Karpas-422 (cell line): ENCODE measurements around the gene AKAP13. TPM values are rescaled to one million over a fixed set of nuclear protein-coding genes. Genes with fewer than 3 reads are reported as not detected.

Experiments
- DNase-seq: peaks from one replicate; pipeline ENCODE4 v3.0.0-alpha.2; 2015
- H2AFZ ChIP-seq: fragments of 200-600 bp; sonication (generic); 2 replicates; pipeline ENCODE4 v1.6.1; 2014; ENCODE audit warnings: antibody characterized with exemption, low read length, mixed read lengths
- H3K27ac ChIP-seq: fragments of 200-600 bp; sonication (generic); 2 replicates; pipeline ENCODE4 v1.5.1; 2014; ENCODE audit warnings: mild to moderate bottlenecking, low read length, moderate library complexity
- H3K27me3 ChIP-seq: fragments of 200-600 bp; sonication (generic); 2 replicates; pipeline ENCODE4 v1.6.1; 2014; ENCODE audit warnings: low read length, mixed read lengths
- H3K36me3 ChIP-seq: fragments of 200-600 bp; sonication (generic); 2 replicates; pipeline ENCODE4 v1.6.1; 2014; ENCODE audit warnings: low read length, mixed read lengths; ENCODE audit not compliant: insufficient read depth
- H3K4me1 ChIP-seq: fragments of 200-600 bp; sonication (generic); 2 replicates; pipeline ENCODE4 v1.6.1; 2014; ENCODE audit warnings: mild to moderate bottlenecking, low read length, mixed read lengths
- H3K4me2 ChIP-seq: fragments of 200-600 bp; sonication (generic); 2 replicates; pipeline ENCODE4 v1.6.1; 2014; ENCODE audit warnings: low read length, low read depth, mild to moderate bottlenecking; ENCODE audit not compliant: poor library complexity, severe bottlenecking
- H3K4me3 ChIP-seq: fragments of 200-600 bp; sonication (generic); 2 replicates; pipeline ENCODE4 v1.5.1; 2014; ENCODE audit warnings: mild to moderate bottlenecking, antibody characterized with exemption, low read length, mixed read lengths
- H3K79me2 ChIP-seq: fragments of 200-600 bp; sonication (generic); 2 replicates; pipeline ENCODE4 v1.6.1; 2014; ENCODE audit warnings: mild to moderate bottlenecking, low read length, mixed read lengths
- H3K9ac ChIP-seq: fragments of 200-600 bp; sonication (generic); 2 replicates; pipeline ENCODE4 v1.6.0; 2014; ENCODE audit warnings: low read length
- H3K9me2 ChIP-seq: fragments of 200-600 bp; sonication (generic), shearing (Covaris generic); replicated peaks from 2 replicates; pipeline ENCODE4 v1.6.0; 2014; ENCODE audit warnings: mild to moderate bottlenecking, low read length, moderate library complexity; ENCODE audit not compliant: insufficient read depth
- H3K9me3 ChIP-seq: fragments of 300-700, 200-600 bp; sonication (generic); 2 replicates; pipeline ENCODE4 v1.6.1; 2014; ENCODE audit warnings: low read length, mixed read lengths
- H4K20me1 ChIP-seq: fragments of 200-600 bp; sonication (generic); 2 replicates; pipeline ENCODE4 v1.6.1; 2014; ENCODE audit warnings: mild to moderate bottlenecking, antibody characterized with exemption, low read length, low read depth; ENCODE audit not compliant: insufficient read depth
- total RNA-seq: library from RNA; depleted of rRNA; stranded (reverse); fragments of >200 nt; shearing (Covaris generic); gene quantifications from 2 replicates; pipeline ENCODE4 v1.2.3, GENCODE V29; 2014; ENCODE audit warnings: low replicate concordance

The AKAP13 gene
- total RNA-seq, 1 experiment from 2014 or later = 166 TPM

GRCh38 chr15:85606738-85607137 lies 226.3 kb downstream of the AKAP13 start:
- H3K27me3 ChIP-seq = no peaks in the 10 kb centered on the region
- H3K4me2 ChIP-seq = no peak overlapping the region
- no peaks in the 10 kb centered on the region for H3K9me2 ChIP-seq
- H2AFZ ChIP-seq = no peak overlapping the region
- H3K36me3 ChIP-seq = no peaks in the 10 kb centered on the region
- H3K9me3 ChIP-seq = no peaks in the 10 kb centered on the region
- no peak overlapping the region for H3K9ac ChIP-seq
- H4K20me1 ChIP-seq = no peaks in the 10 kb centered on the region
- peaks cover 10% of the 10 kb centered on the region for H3K4me1 ChIP-seq
- H3K4me3 ChIP-seq = no peak overlapping the region
- H3K79me2 ChIP-seq = peaks cover 42% of the 10 kb centered on the region
- H3K27ac ChIP-seq = no peak overlapping the region
- DNase-seq = no peak

- Histone ChIP-seq H3K36me3 (no peaks in the 10 kb centered on the region), H3K9me2 (no peaks in the 10 kb centered on the region), H3K79me2 (peaks cover 48% of the 10 kb centered on the region), H3K9me3 (no peaks in the 10 kb centered on the region), H3K4me1 (peaks cover 10% of the 10 kb centered on the region), H3K9ac (no peak overlapping the region), H3K4me3 (no peak overlapping the region), H3K27me3 (no peaks in the 10 kb centered on the region), H3K27ac (no peak overlapping the region), H2AFZ (no peak overlapping the region), H3K4me2 (no peak overlapping the region), H4K20me1 (no peaks in the 10 kb centered on the region)
- no peak for DNase-seq
Observed at GRCh38 chr15:85607141-85607806, 226.9 kb downstream of the AKAP13 start.

- Histone ChIP-seq H3K27me3 (no peaks in the 10 kb centered on the region), H3K79me2 (peaks cover 47% of the 10 kb centered on the region), H3K27ac (no peak overlapping the region), H3K36me3 (no peaks in the 10 kb centered on the region), H3K9me2 (no peaks in the 10 kb centered on the region), H3K4me1 (peaks cover 10% of the 10 kb centered on the region), H3K9ac (no peak overlapping the region), H3K4me2 (no peak overlapping the region), H3K4me3 (no peak overlapping the region), H4K20me1 (no peaks in the 10 kb centered on the region), H3K9me3 (no peaks in the 10 kb centered on the region), H2AFZ (no peak overlapping the region)
- DNase-seq = no peak
Observed at GRCh38 chr15:85607842-85608241, 227.4 kb downstream of the AKAP13 start.

- Histone ChIP-seq H3K36me3 (no peaks in the 10 kb centered on the region), H3K79me2 (peaks cover 45% of the 10 kb centered on the region), H3K4me3 (no peak overlapping the region), H3K4me2 (no peak overlapping the region), H4K20me1 (no peaks in the 10 kb centered on the region), H3K4me1 (peaks cover 9% of the 10 kb centered on the region), H3K9me3 (no peaks in the 10 kb centered on the region), H2AFZ (no peak overlapping the region), H3K9ac (no peak overlapping the region), H3K27ac (no peak overlapping the region), H3K9me2 (no peaks in the 10 kb centered on the region), H3K27me3 (no peaks in the 10 kb centered on the region)
- no peak for DNase-seq
Observed at GRCh38 chr15:85609492-85609891, 229.1 kb downstream of the AKAP13 start.

- no peaks in the 10 kb centered on the region for H3K9me2 ChIP-seq
Observed at GRCh38 chr15:85611361-85611760, 231.0 kb downstream of the AKAP13 start.

GRCh38 chr15:85614059-85614458 lies 233.7 kb downstream of the AKAP13 start:
- peaks cover 60% of the 10 kb centered on the region for H3K79me2 ChIP-seq
- H3K4me3 ChIP-seq = no peak overlapping the region
- no peak overlapping the region; the same call in 1 of the 2 replicates for H3K9ac ChIP-seq
- peak overlapping the region; percentile 7 for H3K4me2 ChIP-seq
- H3K27ac ChIP-seq = peak overlapping the region; percentile 44
- no peaks in the 10 kb centered on the region for H3K9me2 ChIP-seq
- no peaks in the 10 kb centered on the region for H4K20me1 ChIP-seq
- no peak for DNase-seq
- no peaks in the 10 kb centered on the region for H3K27me3 ChIP-seq
- no peak overlapping the region for H2AFZ ChIP-seq
- H3K4me1 ChIP-seq = peaks cover 54% of the 10 kb centered on the region
- H3K9me3 ChIP-seq = no peaks in the 10 kb centered on the region
- H3K36me3 ChIP-seq = no peaks in the 10 kb centered on the region

More at GRCh38 chr15:85611361-85611760, 231.0 kb downstream of the AKAP13 start:
- Histone ChIP-seq H2AFZ (no peak overlapping the region), H3K4me2 (no peak overlapping the region), H3K9ac (no peak overlapping the region), H3K4me1 (peaks cover 27% of the 10 kb centered on the region), H3K27ac (no peak overlapping the region), H3K27me3 (no peaks in the 10 kb centered on the region), H3K4me3 (no peak overlapping the region), H3K79me2 (peaks cover 49% of the 10 kb centered on the region), H4K20me1 (no peaks in the 10 kb centered on the region), H3K9me3 (no peaks in the 10 kb centered on the region), H3K36me3 (no peaks in the 10 kb centered on the region)
- DNase-seq = no peak

- peak overlapping the region; percentile 4 for H3K4me2 ChIP-seq
- no peaks in the 10 kb centered on the region for H3K27me3 ChIP-seq
- no peak overlapping the region for H2AFZ ChIP-seq
- H3K9me2 ChIP-seq = no peaks in the 10 kb centered on the region
- peak; percentile 81 for DNase-seq
- H3K9ac ChIP-seq = no peak overlapping the region
- H3K4me1 ChIP-seq = peaks cover 56% of the 10 kb centered on the region
- H4K20me1 ChIP-seq = no peaks in the 10 kb centered on the region
- H3K4me3 ChIP-seq = no peak overlapping the region
- peaks cover 67% of the 10 kb centered on the region for H3K79me2 ChIP-seq
- peak overlapping the region; percentile 47 for H3K27ac ChIP-seq
- no peaks in the 10 kb centered on the region for H3K9me3 ChIP-seq
- H3K36me3 ChIP-seq = no peaks in the 10 kb centered on the region
Observed at GRCh38 chr15:85615930-85616329, 235.5 kb downstream of the AKAP13 start.

- Histone ChIP-seq H3K36me3 (no peaks in the 10 kb centered on the region), H3K4me1 (peaks cover 56% of the 10 kb centered on the region), H2AFZ (no peak overlapping the region), H3K27ac (peak overlapping the region; percentile 47), H3K4me3 (no peak overlapping the region), H3K9ac (peak overlapping the region; percentile 22; the same call in 1 of the 2 replicates), H3K79me2 (peaks cover 73% of the 10 kb centered on the region), H3K27me3 (no peaks in the 10 kb centered on the region), H4K20me1 (no peaks in the 10 kb centered on the region), H3K9me2 (no peaks in the 10 kb centered on the region), H3K4me2 (peak overlapping the region; percentile 4), H3K9me3 (no peaks in the 10 kb centered on the region)
- no peak for DNase-seq
Observed at GRCh38 chr15:85616549-85617110, 236.2 kb downstream of the AKAP13 start.
